K562 (cell line): ENCODE data around the gene PLEKHA7. TPM values are rescaled to one million over a fixed set of nuclear protein-coding genes. Genes with fewer than 3 reads are reported as not detected.
A peak's percentile ranks its signal among the peaks of the same experiment; 100 is the strongest.

Experiments
- CCNT2 ChIP-seq: IDR thresholded peaks from 2 replicates; pipeline ENCODE4 v1.6.1; 2011; ENCODE audit warnings: borderline replicate concordance, low read depth, mild to moderate bottlenecking, moderate library complexity, mixed read lengths, low read length; ENCODE audit not compliant: insufficient read length; ENCODE audit errors: extremely low read depth
- FOXK2 ChIP-seq, 2 experiments: fragments of 450-650 bp; IDR thresholded peaks in 1 of 2; conservative IDR thresholded peaks in 1 of 2; 2 replicates each; pipeline ENCODE4 v1.6.1; 2016; ENCODE audit warnings: low read depth in 2 of 2, mild to moderate bottlenecking in 1 of 2
- IFI16 ChIP-seq: fragments of 250-450 bp; sonication (Bioruptor Pico); IDR thresholded peaks from 2 replicates; pipeline ENCODE4 v2.1.2; 2022; ENCODE audit warnings: mild to moderate bottlenecking, inconsistent platforms
- KLF16 ChIP-seq: IDR thresholded peaks from 2 replicates; pipeline ENCODE4 v1.6.1; 2016; ENCODE audit warnings: antibody characterized with exemption
- MAFF ChIP-seq: IDR thresholded peaks from 2 replicates; pipeline ENCODE4 v1.6.1; 2012; ENCODE audit warnings: low read length, improper control_type of control experiment
- POLR2AphosphoS5 ChIP-seq: IDR thresholded peaks from 2 replicates; pipeline ENCODE4 v1.6.1; 2011; ENCODE audit warnings: mild to moderate bottlenecking, low read depth, low read length, moderate library complexity; ENCODE audit not compliant: control insufficient read depth, insufficient read depth
- SAP30 ChIP-seq: fragments of 200-600 bp; sonication (generic); IDR thresholded peaks from 2 replicates; pipeline ENCODE4 v1.6.1; 2012; ENCODE audit warnings: borderline replicate concordance, low read depth, mild to moderate bottlenecking, moderate library complexity, low read length, control low read depth, inconsistent platforms; ENCODE audit not compliant: insufficient read depth, poor library complexity, severe bottlenecking
- TAL1 ChIP-seq: fragments of 450-650 bp; IDR thresholded peaks from 2 replicates; pipeline ENCODE4 v1.6.1; 2016; ENCODE audit warnings: mild to moderate bottlenecking
- ZBTB17 ChIP-seq: fragments of 450-650 bp; formaldehyde crosslinking; IDR thresholded peaks from 2 replicates; pipeline ENCODE4 v1.4.0; 2020; ENCODE audit warnings: mild to moderate bottlenecking
- ZBTB33 ChIP-seq: sonication (generic); formaldehyde crosslinking; IDR thresholded peaks from 2 replicates; pipeline ENCODE4 v1.8.1; 2023; ENCODE audit warnings: mild to moderate bottlenecking, missing genetic modification reagents
- ZNF197 ChIP-seq: fragments of 200-800 bp; sonication (Bioruptor generic); IDR thresholded peaks from 2 replicates; pipeline ENCODE4 v1.6.1; 2016; ENCODE audit warnings: low read depth, missing genetic modification characterization, missing compliant biosample characterization
- ZNF395 ChIP-seq: fragments of 200-800 bp; sonication (Bioruptor generic); IDR thresholded peaks from 2 replicates; pipeline ENCODE4 v1.6.1; 2017; ENCODE audit warnings: missing genetic modification characterization, missing compliant biosample characterization
- ZNF445 ChIP-seq: fragments of 250-450 bp; sonication (Bioruptor Pico); IDR thresholded peaks from 2 replicates; pipeline ENCODE4 v1.4.0; 2020; ENCODE audit warnings: low read depth, mild to moderate bottlenecking, moderate library complexity
- ZNF507 ChIP-seq: conservative IDR thresholded peaks from 2 replicates; pipeline ENCODE4 v1.6.1; 2017; ENCODE audit warnings: missing genetic modification characterization, missing compliant biosample characterization
- polyA plus RNA-seq, 8 experiments: library from polyadenylated mRNA; depleted of rRNA in 4 of 8; stranded (reverse) in 5 of 8; unstranded in 3 of 8; fragments of >200 nt; fragmentation: Nextera tagmentation in 2 of 8; fragmentation: Illumina TruSeq in 1 of 8; extraction: Ambion mirVana in 2 of 8; extraction: Trizol in 1 of 8; gene quantifications; 2 replicates each; pipeline versions ENCODE4 v1.2.1 to v1.2.3, GENCODE V29; 2011 to 2014; ENCODE audit warnings: inconsistent platforms in 1 of 8, missing spikeins in 1 of 8
- total RNA-seq, 7 experiments: library from RNA; depleted of rRNA in 6 of 7; stranded (reverse); fragments of >200 nt in 6 of 7; fragmentation: Illumina TruSeq in 2 of 7; extraction: Trizol in 2 of 7; gene quantifications; 2 replicates each; pipeline versions ENCODE4 v1.2.1 to v1.2.3, GENCODE V29; 2011 to 2021; ENCODE audit warnings: low replicate concordance in 1 of 7
- TF ChIP-seq, protein P1 (sequence below): fragments of 450-650 bp; IDR thresholded peaks from 2 replicates; pipeline ENCODE4 v1.7.1; 2018; ENCODE audit warnings: mild to moderate bottlenecking, low read depth; ENCODE audit not compliant: partially characterized antibody
- TF ChIP-seq, protein P2 (sequence below): conservative IDR thresholded peaks from 2 replicates; pipeline ENCODE4 v1.6.1; 2011; ENCODE audit warnings: low read depth, mild to moderate bottlenecking, low read length; ENCODE audit not compliant: control insufficient read depth
- TF ChIP-seq, protein P3 (sequence below): sonication (generic); formaldehyde crosslinking; IDR thresholded peaks from 2 replicates; pipeline ENCODE4 v1.5.0; 2020; ENCODE audit warnings: missing genetic modification reagents
- TF ChIP-seq, protein P4 (sequence below): fragments of 450-650 bp; formaldehyde crosslinking; IDR thresholded peaks from 2 replicates; pipeline ENCODE4 v1.4.0; 2020; ENCODE audit warnings: mild to moderate bottlenecking, moderate library complexity

Gene PLEKHA7
- total and polyA plus RNA-seq, 9 of the 15 experiments (the other 6 are each of a cell fraction or from before 2014, with no cell fraction given) = 0.06 to 0.77 (median 0.20) TPM; not detected in 1

GRCh38 chr11:17002543-17002942 lies 11.7 kb downstream of the PLEKHA7 start (continued):
- TF ChIP-seq CCNT2 (peak; percentile 22), IFI16 (CRISPR knock-in tag) (no peak), ZNF445 (CRISPR knock-in tag) (no peak), ZBTB17 (CRISPR knock-in tag) (no peak), ZNF197 (CRISPR knock-in tag) (no peak), FOXK2 (conservative IDR thresholded peaks at IDR 0.05 in 1 of 2, IDR thresholded peaks at IDR 0.05 in 1 of 2; ENCODE audit: low read depth in 2 of 2) (no peak), KLF16 (no peak), ZBTB33 (CRISPR knock-in tag) (no peak), ZNF395 (CRISPR knock-in tag) (no peak), MAFF (no peak), TAL1 (peak; percentile 75), POLR2AphosphoS5 (0 out of 2 replicates have a peak, but pooled peaks have one; percentile 34), ZNF507 (no peak), SAP30 (no peak)
- TF ChIP-seq, protein P1, sequence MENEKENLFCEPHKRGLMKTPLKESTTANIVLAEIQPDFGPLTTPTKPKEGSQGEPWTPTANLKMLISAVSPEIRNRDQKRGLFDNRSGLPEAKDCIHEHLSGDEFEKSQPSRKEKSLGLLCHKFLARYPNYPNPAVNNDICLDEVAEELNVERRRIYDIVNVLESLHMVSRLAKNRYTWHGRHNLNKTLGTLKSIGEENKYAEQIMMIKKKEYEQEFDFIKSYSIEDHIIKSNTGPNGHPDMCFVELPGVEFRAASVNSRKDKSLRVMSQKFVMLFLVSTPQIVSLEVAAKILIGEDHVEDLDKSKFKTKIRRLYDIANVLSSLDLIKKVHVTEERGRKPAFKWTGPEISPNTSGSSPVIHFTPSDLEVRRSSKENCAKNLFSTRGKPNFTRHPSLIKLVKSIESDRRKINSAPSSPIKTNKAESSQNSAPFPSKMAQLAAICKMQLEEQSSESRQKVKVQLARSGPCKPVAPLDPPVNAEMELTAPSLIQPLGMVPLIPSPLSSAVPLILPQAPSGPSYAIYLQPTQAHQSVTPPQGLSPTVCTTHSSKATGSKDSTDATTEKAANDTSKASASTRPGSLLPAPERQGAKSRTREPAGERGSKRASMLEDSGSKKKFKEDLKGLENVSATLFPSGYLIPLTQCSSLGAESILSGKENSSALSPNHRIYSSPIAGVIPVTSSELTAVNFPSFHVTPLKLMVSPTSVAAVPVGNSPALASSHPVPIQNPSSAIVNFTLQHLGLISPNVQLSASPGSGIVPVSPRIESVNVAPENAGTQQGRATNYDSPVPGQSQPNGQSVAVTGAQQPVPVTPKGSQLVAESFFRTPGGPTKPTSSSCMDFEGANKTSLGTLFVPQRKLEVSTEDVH = no peak
- TF ChIP-seq, protein P2, sequence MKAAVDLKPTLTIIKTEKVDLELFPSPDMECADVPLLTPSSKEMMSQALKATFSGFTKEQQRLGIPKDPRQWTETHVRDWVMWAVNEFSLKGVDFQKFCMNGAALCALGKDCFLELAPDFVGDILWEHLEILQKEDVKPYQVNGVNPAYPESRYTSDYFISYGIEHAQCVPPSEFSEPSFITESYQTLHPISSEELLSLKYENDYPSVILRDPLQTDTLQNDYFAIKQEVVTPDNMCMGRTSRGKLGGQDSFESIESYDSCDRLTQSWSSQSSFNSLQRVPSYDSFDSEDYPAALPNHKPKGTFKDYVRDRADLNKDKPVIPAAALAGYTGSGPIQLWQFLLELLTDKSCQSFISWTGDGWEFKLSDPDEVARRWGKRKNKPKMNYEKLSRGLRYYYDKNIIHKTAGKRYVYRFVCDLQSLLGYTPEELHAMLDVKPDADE = no peak
- TF ChIP-seq, protein P3, sequence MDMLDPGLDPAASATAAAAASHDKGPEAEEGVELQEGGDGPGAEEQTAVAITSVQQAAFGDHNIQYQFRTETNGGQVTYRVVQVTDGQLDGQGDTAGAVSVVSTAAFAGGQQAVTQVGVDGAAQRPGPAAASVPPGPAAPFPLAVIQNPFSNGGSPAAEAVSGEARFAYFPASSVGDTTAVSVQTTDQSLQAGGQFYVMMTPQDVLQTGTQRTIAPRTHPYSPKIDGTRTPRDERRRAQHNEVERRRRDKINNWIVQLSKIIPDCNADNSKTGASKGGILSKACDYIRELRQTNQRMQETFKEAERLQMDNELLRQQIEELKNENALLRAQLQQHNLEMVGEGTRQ (CRISPR knock-in tag) = no peak
- TF ChIP-seq, protein P4, sequence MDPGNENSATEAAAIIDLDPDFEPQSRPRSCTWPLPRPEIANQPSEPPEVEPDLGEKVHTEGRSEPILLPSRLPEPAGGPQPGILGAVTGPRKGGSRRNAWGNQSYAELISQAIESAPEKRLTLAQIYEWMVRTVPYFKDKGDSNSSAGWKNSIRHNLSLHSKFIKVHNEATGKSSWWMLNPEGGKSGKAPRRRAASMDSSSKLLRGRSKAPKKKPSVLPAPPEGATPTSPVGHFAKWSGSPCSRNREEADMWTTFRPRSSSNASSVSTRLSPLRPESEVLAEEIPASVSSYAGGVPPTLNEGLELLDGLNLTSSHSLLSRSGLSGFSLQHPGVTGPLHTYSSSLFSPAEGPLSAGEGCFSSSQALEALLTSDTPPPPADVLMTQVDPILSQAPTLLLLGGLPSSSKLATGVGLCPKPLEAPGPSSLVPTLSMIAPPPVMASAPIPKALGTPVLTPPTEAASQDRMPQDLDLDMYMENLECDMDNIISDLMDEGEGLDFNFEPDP = no peak
